Choroid plexus epithelial cell (primary cell): ENCODE data around the gene AFMID.

Source experiments
- DNase-seq: peaks from one replicate; pipeline ENCODE4 v3.0.0-alpha.2; 2010; ENCODE audit warnings: low read depth
- H3K4me3 ChIP-seq: 2 replicates; pipeline ENCODE4 v1.5.1; 2011; ENCODE audit warnings: low read depth, mild to moderate bottlenecking, control low read depth, low read length, moderate library complexity
- CTCF ChIP-seq: conservative IDR thresholded peaks from 2 replicates; pipeline ENCODE4 v1.5.1; 2011; ENCODE audit warnings: low read depth, mild to moderate bottlenecking, control low read depth, inconsistent platforms, low read length, moderate library complexity

The AFMID gene

GRCh38 chr17:78185981-78186691 lies 1.0 kb upstream of the AFMID start:
- H3K4me3 ChIP-seq, result peak overlapping the region; percentile 73
- no peak for TF ChIP-seq CTCF
- DNase-seq, result no peak

GRCh38 chr17:78196716-78197115 lies 9.6 kb downstream of the AFMID start:
- H3K4me3 ChIP-seq, result no peak overlapping the region
- TF ChIP-seq CTCF, result no peak
- DNase-seq, result no peak

- TF ChIP-seq CTCF, result no peak
- peak; percentile 39 for DNase-seq
- H3K4me3 ChIP-seq, result no peak overlapping the region
Observed at GRCh38 chr17:78197147-78197832, 10.1 kb downstream of the AFMID start.

- no peak overlapping the region for H3K4me3 ChIP-seq
- TF ChIP-seq CTCF, result no peak
- no peak for DNase-seq
Observed at GRCh38 chr17:78200451-78200850, 13.3 kb downstream of the AFMID start.

GRCh38 chr17:78202666-78203065 lies 15.5 kb downstream of the AFMID start:
- no peak for TF ChIP-seq CTCF
- H3K4me3 ChIP-seq, result no peak overlapping the region

GRCh38 chr17:78204387-78205123 lies 17.4 kb downstream of the AFMID start:
- TF ChIP-seq CTCF, result no peak
- H3K4me3 ChIP-seq, result no peak overlapping the region
- no peak for DNase-seq

More at GRCh38 chr17:78202666-78203065, 15.5 kb downstream of the AFMID start:
- no peak for DNase-seq
